ENCODE data around the gene ZNF169.
"Not testable (repeated sequence)": the region's sequence is repeated elsewhere in the genome, so short reads cannot be mapped to it uniquely, and the experiment has no call there.

Gene ZNF169

DNA sequence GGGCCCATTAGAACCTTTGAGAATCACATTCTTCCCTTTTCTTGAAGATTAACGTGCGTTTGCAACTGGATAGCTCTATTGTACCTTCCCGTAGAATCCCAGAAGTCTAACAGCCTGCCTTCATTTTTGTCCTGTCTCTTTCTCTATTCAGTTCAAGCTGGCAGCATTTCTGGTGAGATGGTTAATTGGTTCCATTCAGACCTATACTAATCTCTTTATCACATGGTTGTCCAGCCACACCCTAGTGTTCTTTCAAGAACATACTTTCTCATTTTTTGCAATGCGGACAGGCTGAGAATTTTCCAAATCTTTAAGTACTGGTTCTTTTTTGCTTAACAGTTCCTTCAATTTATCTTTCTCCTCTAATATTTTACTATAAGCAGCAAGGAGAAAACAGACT, 43.3 kb downstream of the ZNF169 start:
- peak in 1 of 2 experiments; percentile 3 for DNase-seq (ENCODE audit: low spot score in 2 of 2)
- Histone ChIP-seq H3K36me3 (replicated peaks) (no peaks in the 10 kb centered on the region), H3K27me3 (ENCODE audit: low read depth) (no peaks in the 10 kb centered on the region), H3K9me3 (no peaks in the 10 kb centered on the region), H3K4me3 (no peak overlapping the region), H3K4me1 (no peaks in the 10 kb centered on the region; the same call in 1 of the 2 replicates)
- in situ Hi-C loops (cut with MboI; ENCODE audit: low sequenced_read_pairs) = no loop called here

DNA sequence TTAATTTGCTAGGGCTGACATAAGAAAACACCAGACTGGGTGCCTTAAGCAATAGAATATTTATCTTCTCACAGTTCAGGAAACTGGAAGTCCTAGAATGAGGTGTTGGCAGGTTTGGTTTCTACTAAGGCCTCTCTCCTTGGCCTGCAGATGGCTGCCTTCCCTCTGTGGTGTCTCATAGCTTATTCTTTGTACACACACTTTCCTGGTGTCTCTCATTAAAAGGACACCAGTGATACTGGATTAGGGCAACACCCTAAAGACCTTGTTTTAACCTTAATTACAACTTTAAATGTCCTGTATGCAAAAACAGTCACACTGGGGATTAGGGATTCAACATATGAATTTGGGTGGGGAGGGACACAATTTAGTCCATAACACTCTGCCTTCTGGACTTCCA, 44.2 kb downstream of the ZNF169 start:
- Histone ChIP-seq H3K4me3 (no peak overlapping the region), H3K9me3 (no peaks in the 10 kb centered on the region), H3K36me3 (replicated peaks) (no peaks in the 10 kb centered on the region), H3K4me1 (no peaks in the 10 kb centered on the region; the same call in 1 of the 2 replicates), H3K27me3 (ENCODE audit: low read depth) (no peaks in the 10 kb centered on the region)
- in situ Hi-C loops (cut with MboI; ENCODE audit: low sequenced_read_pairs) = no loop called here
- no peak for DNase-seq (ENCODE audit: low spot score in 2 of 2)

DNA sequence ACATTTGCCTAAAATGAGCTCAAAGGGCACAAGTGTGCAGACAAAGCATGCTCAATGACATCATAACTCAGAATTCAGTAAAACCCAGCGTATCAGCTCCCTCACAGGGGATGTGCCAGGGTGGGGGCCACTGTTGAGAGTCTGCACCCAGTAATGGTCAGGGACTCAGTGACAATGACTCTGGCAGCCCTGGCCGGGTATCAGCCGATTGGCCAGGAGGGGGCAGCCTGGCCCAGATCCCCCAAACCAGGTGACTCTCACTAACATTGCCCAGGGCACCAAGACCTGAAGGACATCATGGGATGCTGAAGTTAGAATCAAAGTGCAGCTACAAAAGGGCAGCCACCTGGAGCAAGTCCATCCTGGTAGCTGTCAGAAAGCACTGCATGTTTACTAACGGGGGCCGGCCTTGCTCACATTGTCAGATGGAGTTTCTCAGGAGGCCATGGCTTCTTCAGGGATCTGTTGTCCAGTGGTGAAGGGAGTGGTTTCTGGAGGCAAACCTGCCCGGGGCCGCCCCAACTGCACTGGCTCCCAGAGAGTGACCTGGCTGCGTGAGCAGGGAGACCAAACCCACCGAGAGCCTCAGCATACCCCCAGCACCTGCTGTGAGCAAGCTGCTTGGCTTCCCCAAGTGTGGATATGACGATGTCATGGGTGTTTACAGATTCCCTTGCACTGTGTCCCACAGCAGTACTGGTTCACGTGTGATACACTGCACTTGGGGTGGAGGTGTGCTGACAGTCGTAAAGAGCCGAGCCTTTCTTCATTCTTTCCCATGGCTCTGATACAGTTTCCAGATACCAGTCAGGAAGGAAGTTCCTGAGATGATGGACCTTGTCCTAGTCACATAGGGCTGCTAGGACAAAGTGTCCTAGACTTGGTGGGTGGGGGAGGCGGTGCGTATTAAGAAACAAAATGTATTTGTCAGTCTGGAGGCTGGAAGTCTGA, 56.2 kb downstream of the ZNF169 start:
- H3K36me3 ChIP-seq (replicated peaks); H3K4me1 ChIP-seq; DNase-seq (ENCODE audit: low spot score in 2 of 2); H3K4me3 ChIP-seq; H3K9me3 ChIP-seq; in situ Hi-C loops (cut with MboI; ENCODE audit: low sequenced_read_pairs); H3K27me3 ChIP-seq (ENCODE audit: low read depth): not testable (repeated sequence)

DNA sequence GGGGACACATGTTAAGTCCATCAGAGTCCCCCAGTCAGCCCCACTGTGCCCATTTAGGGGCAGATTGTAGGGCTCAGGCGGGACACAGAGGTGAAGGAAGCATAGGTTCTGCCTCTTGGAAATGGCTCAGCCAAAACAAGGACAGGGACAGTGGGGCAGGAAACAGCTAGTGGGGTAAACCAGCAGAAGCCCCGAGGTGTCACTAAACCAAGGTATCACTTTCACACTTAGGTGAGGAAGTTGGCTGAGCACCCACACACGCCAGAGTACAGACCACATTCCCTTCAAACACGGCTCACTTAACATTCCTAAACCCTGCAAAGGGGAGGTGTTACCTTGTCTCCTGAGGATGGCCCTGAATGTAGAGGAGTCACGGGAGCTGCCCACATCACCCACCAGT, 57.1 kb downstream of the ZNF169 start:
- H3K9me3 ChIP-seq; H3K27me3 ChIP-seq (ENCODE audit: low read depth); H3K36me3 ChIP-seq (replicated peaks); H3K4me3 ChIP-seq; DNase-seq (ENCODE audit: low spot score in 2 of 2); H3K4me1 ChIP-seq; in situ Hi-C loops (cut with MboI; ENCODE audit: low sequenced_read_pairs): not testable (repeated sequence)

DNA sequence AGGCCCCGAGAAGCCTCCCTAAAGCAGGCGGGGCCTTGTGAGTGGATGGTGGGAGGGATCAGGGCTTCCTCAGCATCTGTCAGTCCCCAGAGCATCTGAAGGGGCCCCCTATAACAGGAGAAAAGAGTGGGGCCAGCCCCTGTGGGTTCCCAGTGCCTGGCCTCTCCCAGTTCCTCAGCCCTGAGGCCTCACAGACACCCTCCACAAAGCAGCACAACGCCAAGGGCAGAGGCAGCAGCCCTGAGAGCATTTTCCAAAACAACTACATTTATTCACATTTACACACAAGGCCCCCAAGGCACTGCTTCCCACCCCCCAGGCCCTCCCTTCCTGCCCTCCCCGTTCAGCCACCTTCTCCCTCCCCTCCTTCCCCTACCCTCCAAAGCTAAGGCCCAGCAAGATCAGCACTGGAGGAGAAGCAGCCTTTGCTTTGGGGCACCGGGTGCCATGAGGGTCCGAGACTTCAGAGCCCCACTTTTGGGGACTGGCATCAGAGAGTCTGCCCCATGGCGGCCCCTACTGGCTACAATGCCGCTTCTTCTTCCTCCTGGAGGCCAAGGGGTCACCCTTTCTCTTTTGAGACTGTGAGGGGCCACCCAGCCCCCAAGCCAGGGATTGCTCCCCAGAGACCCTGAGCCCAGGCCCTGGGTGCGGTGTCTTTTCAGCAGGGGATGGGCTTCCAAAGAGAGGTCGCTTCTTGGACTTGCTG, 59.0 kb downstream of the ZNF169 start:
- H3K9me3 ChIP-seq; H3K4me1 ChIP-seq; H3K27me3 ChIP-seq (ENCODE audit: low read depth); DNase-seq (ENCODE audit: low spot score in 2 of 2); H3K36me3 ChIP-seq (replicated peaks); in situ Hi-C loops (cut with MboI; ENCODE audit: low sequenced_read_pairs); H3K4me3 ChIP-seq: not testable (repeated sequence)

DNA sequence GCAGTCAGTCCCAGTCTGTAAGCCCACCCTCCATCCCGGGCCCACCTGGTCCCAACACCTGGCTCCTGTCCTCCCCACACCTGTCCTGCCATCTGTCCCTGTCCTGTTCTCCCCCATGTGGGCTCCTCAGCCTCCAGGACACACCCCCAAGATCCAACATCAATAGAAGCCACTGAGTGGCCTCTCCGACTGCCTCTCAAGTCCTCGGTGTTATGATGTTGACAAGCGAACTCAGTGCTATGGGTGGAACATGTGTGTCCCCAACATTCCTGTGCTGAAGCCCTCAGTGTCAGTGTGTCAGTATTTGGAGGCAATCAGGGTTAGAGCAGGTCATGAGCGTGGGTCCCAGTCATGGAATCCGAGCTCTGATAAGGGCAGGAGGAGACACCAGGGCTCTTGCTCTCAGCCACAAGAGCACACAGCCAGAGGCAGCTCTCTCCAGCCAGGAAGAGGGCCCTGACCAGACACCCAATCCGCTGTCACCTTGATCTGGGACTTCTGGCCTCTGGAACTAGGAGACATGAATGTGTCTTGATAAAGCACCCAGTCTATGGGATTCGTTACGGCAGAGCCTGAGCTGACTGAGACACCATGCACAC, 63.3 kb downstream of the ZNF169 start:
- DNase-seq (ENCODE audit: low spot score in 2 of 2); H3K4me3 ChIP-seq; H3K36me3 ChIP-seq (replicated peaks); H3K9me3 ChIP-seq; in situ Hi-C loops (cut with MboI; ENCODE audit: low sequenced_read_pairs); H3K4me1 ChIP-seq; H3K27me3 ChIP-seq (ENCODE audit: low read depth): not testable (repeated sequence)

DNA sequence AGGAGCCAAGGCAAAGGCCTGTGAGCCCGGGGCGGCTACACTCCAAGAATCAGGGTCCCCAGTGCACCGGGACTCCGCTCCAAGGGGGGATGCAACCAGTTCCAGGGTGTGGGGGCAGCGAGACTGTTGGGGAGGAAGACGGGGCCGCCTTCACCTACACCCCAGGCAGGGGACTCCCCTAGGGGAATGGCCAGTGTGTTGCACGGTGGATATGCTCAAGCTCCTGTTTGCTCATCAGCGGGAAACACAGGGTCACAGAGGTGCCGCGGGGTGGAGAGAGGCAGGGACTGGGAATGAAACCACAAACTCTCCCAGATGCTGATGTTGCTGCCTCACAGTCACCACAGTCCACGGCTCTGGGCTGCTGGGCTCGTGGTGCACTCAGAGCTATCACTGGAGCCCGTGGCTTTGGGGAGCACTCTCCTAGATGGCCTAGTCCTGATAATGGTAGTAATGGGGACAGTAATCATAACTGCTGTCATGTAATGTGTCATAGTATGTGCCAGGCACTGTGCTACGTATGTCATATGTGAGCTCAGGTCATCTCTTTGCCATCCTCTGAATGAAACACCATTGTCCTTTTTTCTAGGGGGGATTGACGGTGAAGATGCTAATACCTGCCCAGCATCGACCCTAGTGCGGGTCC, 64.2 kb downstream of the ZNF169 start:
- H3K27me3 ChIP-seq (ENCODE audit: low read depth); in situ Hi-C loops (cut with MboI; ENCODE audit: low sequenced_read_pairs): not testable (repeated sequence)

DNA sequence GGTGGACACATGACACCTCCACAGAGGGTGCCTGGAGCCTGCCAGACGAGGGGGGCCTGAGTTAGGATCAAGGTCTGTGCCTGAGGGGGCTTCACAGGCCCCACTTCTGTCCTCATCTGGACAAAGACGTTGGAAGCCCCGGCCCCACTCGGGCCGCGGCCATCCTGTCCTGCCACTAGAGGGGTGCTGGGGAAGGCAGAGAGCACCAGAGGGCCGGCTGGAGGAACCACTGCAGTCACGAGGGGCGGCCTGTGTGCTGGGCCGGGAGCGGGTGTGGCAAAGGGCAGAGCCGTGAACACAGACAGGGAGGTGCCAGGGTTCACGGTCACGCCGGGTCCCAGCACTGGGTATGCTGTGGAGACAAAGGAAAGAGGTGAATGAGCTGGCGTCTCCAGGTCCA, 66.5 kb downstream of the ZNF169 start:
- H3K9me3 ChIP-seq; H3K27me3 ChIP-seq (ENCODE audit: low read depth); DNase-seq (ENCODE audit: low spot score in 2 of 2); H3K36me3 ChIP-seq (replicated peaks); H3K4me1 ChIP-seq; in situ Hi-C loops (cut with MboI; ENCODE audit: low sequenced_read_pairs); H3K4me3 ChIP-seq: not testable (repeated sequence)

More for the DNA sequence above, 64.2 kb downstream of the ZNF169 start:
- not testable (repeated sequence) for H3K36me3 ChIP-seq (replicated peaks); DNase-seq (ENCODE audit: low spot score in 2 of 2); H3K4me3 ChIP-seq; H3K4me1 ChIP-seq; H3K9me3 ChIP-seq

DNA sequence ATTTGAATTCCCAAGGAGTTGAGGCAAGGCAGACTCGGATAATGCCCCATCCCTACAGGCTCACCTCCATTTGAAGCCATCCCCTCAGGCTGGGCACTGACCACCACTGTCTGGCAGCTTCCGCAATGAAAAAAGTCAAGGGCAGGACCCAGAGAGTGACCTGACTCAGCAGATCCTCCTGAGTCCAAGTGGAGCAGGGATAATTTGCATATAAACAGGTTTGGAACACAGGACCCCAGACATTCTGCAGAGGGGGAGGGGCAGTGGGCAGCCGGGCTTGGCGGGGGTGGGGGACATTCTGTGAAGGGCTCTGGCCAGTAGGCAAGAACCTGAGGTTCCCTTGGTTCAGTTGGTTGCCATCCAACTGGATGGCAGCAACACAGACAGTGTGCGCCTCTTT, 69.4 kb downstream of the ZNF169 start, which contains the start of gene NUTM2F:
NUTM2F (minus strand) TSS at position 101 of the 400 bp plus-strand sequence; CDS start at position 80, 21 bp downstream.
- H3K4me1 ChIP-seq; in situ Hi-C loops (cut with MboI; ENCODE audit: low sequenced_read_pairs); H3K9me3 ChIP-seq; H3K27me3 ChIP-seq (ENCODE audit: low read depth); H3K4me3 ChIP-seq; H3K36me3 ChIP-seq (replicated peaks); DNase-seq (ENCODE audit: low spot score in 2 of 2): not testable (repeated sequence)

DNA sequence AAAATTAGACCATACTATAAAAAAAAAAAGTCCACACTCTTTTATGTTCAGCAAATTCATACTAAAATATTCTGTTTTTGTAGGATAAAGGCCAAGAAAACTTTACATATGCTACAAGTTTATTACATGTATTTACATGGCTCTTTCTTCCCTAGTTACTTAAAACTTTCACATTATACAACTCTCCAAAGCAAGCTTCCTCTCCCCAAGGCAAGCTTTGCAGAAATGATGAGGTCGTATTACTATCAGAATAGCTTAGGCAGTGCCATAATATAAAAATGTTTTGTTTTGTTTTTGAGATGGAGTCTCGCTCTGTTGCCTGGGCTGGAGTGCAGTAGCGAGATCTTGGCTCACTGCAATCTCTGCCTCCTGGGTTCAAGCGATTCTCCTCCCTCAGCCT, 77.3 kb downstream of the ZNF169 start:
- H3K4me3 ChIP-seq; H3K4me1 ChIP-seq; H3K36me3 ChIP-seq (replicated peaks); in situ Hi-C loops (cut with MboI; ENCODE audit: low sequenced_read_pairs); H3K27me3 ChIP-seq (ENCODE audit: low read depth); H3K9me3 ChIP-seq; DNase-seq (ENCODE audit: low spot score in 2 of 2): not testable (repeated sequence)

DNA sequence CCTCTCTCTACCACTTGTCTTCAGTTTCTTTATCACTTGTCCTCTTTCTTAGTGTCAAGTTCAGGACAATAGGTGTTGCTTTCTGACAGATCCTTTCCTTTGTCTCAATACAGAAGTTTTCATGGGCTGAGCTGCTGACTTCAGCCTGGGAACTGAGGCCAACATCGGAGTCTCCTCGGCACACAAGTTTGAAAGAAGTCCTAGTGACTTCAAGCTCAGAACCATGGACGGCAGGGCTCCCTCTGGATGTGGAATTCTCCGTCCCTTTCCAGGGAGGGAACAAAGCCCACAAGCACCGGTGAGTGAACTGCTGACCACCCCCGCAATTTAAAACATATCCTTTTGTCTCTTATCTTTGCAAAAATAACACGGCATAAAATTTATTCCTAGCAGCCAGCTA, 79.6 kb downstream of the ZNF169 start:
- H3K36me3 ChIP-seq (replicated peaks); H3K9me3 ChIP-seq; DNase-seq (ENCODE audit: low spot score in 2 of 2); in situ Hi-C loops (cut with MboI; ENCODE audit: low sequenced_read_pairs); H3K4me1 ChIP-seq; H3K27me3 ChIP-seq (ENCODE audit: low read depth); H3K4me3 ChIP-seq: not testable (repeated sequence)

DNA sequence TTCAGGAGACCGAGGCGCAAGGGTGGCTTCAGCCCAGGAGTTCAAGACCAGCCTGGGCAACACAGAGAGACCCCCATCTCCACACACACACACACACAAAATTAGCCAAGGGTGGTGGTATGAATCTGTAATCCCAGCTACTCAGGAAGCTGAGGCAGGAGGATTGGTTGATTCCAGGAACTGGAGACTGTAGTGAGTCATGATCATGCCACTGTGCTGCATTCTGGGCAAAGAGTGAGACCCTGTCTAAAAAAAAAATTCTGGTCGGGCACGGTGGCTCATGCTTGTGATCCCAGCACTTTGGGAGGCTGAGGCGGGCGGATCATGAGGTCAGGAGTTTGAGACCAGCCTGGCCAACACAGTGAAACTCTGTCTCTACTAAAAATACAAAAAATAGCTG, 80.6 kb downstream of the ZNF169 start:
- H3K9me3 ChIP-seq; H3K36me3 ChIP-seq (replicated peaks); in situ Hi-C loops (cut with MboI; ENCODE audit: low sequenced_read_pairs); DNase-seq (ENCODE audit: low spot score in 2 of 2); H3K27me3 ChIP-seq (ENCODE audit: low read depth); H3K4me3 ChIP-seq; H3K4me1 ChIP-seq: not testable (repeated sequence)

DNA sequence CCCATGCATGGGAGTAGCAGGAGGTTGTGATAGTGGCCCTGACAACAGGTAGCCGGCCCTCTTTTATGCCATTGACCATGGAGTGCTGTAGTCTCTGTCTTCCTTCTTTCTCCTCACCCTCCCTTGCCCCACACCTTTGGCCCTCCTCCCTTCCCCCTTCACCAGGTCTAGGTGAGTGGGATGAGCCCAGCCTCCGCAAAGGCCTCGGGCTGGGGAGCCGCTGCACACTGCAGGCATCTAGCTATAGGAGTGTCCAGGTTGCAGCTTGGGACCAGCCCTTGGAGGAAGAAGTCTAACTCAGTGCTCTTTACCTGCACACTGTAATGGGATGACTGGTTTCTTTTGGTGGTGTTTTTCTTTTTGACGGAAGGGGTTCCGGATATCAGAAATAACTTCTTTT, 81.7 kb downstream of the ZNF169 start:
- H3K27me3 ChIP-seq (ENCODE audit: low read depth); H3K9me3 ChIP-seq; H3K36me3 ChIP-seq (replicated peaks); H3K4me3 ChIP-seq; H3K4me1 ChIP-seq; in situ Hi-C loops (cut with MboI; ENCODE audit: low sequenced_read_pairs); DNase-seq (ENCODE audit: low spot score in 2 of 2): not testable (repeated sequence)

All from HAP-1 (cell line).